Smooth muscle cell (in vitro differentiated cells): ENCODE data around the gene NLRX1. TPM values are rescaled to one million over a fixed set of nuclear protein-coding genes. Genes with fewer than 3 reads are reported as not detected.

Source experiments
- DNase-seq: peaks from one replicate; lab custom pipeline; 2025; ENCODE audit not compliant: unreplicated experiment; lab: John Stamatoyannopoulos, UW
- H2AFZ ChIP-seq: fragments of 200-600 bp; sonication (generic); 2 replicates; pipeline ENCODE4 v1.6.0; 2016; ENCODE audit warnings: antibody characterized with exemption, low read depth, mild to moderate bottlenecking
- H3F3A ChIP-seq: fragments of 200-600 bp; sonication (generic); 2 replicates; pipeline ENCODE4 v1.6.0; 2017; ENCODE audit warnings: antibody characterized with exemption, low read depth
- H3K27ac ChIP-seq: fragments of 200-600 bp; sonication (generic); 2 replicates; pipeline ENCODE4 v1.5.1; 2016; ENCODE audit warnings: low read depth, mild to moderate bottlenecking
- H3K27me3 ChIP-seq: fragments of 200-600 bp; sonication (generic); 2 replicates; pipeline ENCODE4 v1.6.1; 2016; ENCODE audit warnings: low read depth, mild to moderate bottlenecking
- H3K36me3 ChIP-seq: fragments of 200-600 bp; sonication (generic); 2 replicates; pipeline ENCODE4 v1.5.1; 2016; ENCODE audit warnings: low read depth
- H3K4me1 ChIP-seq: fragments of 200-600 bp; sonication (generic); 2 replicates; pipeline ENCODE4 v1.5.1; 2016; ENCODE audit warnings: low read depth
- H3K4me2 ChIP-seq: fragments of 200-600 bp; sonication (generic); 2 replicates; pipeline ENCODE4 v1.6.0; 2016; ENCODE audit warnings: mild to moderate bottlenecking
- H3K4me3 ChIP-seq: fragments of 200-600 bp; sonication (generic); 2 replicates; pipeline ENCODE4 v1.5.1; 2016; ENCODE audit warnings: mild to moderate bottlenecking
- H3K79me2 ChIP-seq: fragments of 200-600 bp; sonication (generic); 2 replicates; pipeline ENCODE4 v1.6.0; 2016; ENCODE audit warnings: low read depth, mild to moderate bottlenecking
- H3K9ac ChIP-seq: fragments of 200-600 bp; sonication (generic); 2 replicates; pipeline ENCODE4 v1.6.0; 2016; ENCODE audit warnings: low read depth
- H3K9me3 ChIP-seq: fragments of 200-600 bp; sonication (generic); replicated peaks from 2 replicates; pipeline ENCODE4 v1.5.1; 2016; ENCODE audit warnings: low read depth
- H4K20me1 ChIP-seq: fragments of 200-600 bp; sonication (generic); 2 replicates; pipeline ENCODE4 v1.6.0; 2016; ENCODE audit warnings: low read depth
- WGBS: methylation state at CpG from one replicate; pipeline ENCODE4 v1.1.7; 2016; ENCODE audit warnings: low lambda C conversion rate; 5-methylcytosine and 5-hydroxymethylcytosine counted together
- polyA plus RNA-seq: library from polyadenylated mRNA; unstranded; fragments of >200 nt; fragmentation: Nextera tagmentation; extraction: Ambion mirVana; gene quantifications from 2 replicates; pipeline ENCODE4 v1.2.1, GENCODE V29; 2016
- total RNA-seq: library from RNA; depleted of rRNA; stranded (reverse); fragments of >200 nt; gene quantifications from 2 replicates; pipeline ENCODE4 v1.2.3, GENCODE V29; 2014
- TF ChIP-seq, protein P1 (sequence below): fragments of 200-600 bp; sonication (generic); IDR thresholded peaks from 2 replicates; pipeline ENCODE4 v1.5.1; 2017; ENCODE audit warnings: borderline replicate concordance, mild to moderate bottlenecking, antibody characterized with exemption; ENCODE audit not compliant: insufficient read depth, poor library complexity, severe bottlenecking

The NLRX1 gene
- total and polyA plus RNA-seq, 2 experiments from 2014 or later, result 13.0 to 18.7 TPM

DNA sequence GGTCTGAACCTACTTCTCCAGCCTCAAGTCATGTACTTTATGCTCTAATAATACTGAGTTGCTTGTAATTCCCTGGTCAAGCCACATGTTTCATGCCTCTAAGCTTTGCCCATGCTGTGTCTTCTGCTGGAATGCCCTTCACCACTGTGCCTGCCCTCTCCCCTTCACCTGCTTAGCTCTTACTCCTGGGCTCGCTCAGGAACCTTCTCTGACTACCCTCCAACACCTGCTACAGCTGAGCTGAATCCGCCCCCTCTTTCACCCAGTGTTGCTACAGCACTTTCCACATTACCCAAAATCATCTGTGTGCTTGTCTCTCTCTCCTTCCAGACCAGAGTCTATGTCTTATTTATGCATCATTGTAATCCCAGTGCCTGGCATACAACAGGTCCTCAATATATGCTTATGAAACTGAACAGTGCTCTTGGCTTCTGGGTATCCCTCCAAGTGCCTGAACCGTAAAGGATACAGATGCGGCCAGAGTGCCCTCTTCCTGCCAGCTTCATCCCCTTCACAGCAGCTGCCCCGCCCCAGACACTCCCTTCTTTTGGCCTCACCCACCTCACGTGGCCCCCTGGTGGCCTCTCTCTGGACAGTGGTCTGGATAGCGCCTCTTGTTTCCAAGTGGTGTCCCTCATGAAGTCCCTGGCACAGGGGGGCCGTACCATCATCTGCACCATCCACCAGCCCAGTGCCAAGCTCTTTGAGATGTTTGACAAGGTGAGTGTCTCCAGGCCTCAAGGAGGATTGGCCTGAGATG is 12.6 kb upstream of the NLRX1 start:
- Histone ChIP-seq H3K27ac (no peak overlapping the region), H3K4me2 (no peak overlapping the region), H3K27me3 (no peaks in the 10 kb centered on the region), H3K79me2 (no peaks in the 10 kb centered on the region), H3K4me1 (no peaks in the 10 kb centered on the region), H3K4me3 (no peak overlapping the region), H2AFZ (no peak overlapping the region), H3K36me3 (no peaks in the 10 kb centered on the region), H3F3A (no peaks in the 10 kb centered on the region), H3K9me3 (no peaks in the 10 kb centered on the region), H3K9ac (no peak overlapping the region), H4K20me1 (no peaks in the 10 kb centered on the region)
- DNase-seq, result no peak
- TF ChIP-seq, protein P1, sequence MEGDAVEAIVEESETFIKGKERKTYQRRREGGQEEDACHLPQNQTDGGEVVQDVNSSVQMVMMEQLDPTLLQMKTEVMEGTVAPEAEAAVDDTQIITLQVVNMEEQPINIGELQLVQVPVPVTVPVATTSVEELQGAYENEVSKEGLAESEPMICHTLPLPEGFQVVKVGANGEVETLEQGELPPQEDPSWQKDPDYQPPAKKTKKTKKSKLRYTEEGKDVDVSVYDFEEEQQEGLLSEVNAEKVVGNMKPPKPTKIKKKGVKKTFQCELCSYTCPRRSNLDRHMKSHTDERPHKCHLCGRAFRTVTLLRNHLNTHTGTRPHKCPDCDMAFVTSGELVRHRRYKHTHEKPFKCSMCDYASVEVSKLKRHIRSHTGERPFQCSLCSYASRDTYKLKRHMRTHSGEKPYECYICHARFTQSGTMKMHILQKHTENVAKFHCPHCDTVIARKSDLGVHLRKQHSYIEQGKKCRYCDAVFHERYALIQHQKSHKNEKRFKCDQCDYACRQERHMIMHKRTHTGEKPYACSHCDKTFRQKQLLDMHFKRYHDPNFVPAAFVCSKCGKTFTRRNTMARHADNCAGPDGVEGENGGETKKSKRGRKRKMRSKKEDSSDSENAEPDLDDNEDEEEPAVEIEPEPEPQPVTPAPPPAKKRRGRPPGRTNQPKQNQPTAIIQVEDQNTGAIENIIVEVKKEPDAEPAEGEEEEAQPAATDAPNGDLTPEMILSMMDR, result peak; percentile 4
- WGBS, result 61% methylated on average over 8 of the region's 8 CpGs

DNA sequence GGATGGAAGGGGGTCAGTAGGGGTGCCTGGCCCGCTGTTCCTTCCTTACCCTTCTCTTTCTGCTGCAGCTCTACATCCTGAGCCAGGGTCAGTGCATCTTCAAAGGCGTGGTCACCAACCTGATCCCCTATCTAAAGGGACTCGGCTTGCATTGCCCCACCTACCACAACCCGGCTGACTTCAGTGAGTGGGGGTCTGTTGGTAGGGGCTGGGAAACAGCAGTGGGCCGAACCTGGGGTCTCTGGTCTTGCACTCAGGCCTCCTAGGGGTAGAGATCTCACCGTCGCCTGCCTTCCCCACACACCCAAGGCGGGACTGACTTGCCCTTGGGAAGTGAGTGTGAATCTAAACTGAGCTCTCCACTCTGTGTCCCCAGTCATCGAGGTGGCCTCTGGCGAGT is 12.0 kb upstream of the NLRX1 start:
- H3K4me1 ChIP-seq, result no peaks in the 10 kb centered on the region
- no peak overlapping the region for H3K4me2 ChIP-seq
- H3K36me3 ChIP-seq, result no peaks in the 10 kb centered on the region
- 89% methylated on average over 10 of the region's 10 CpGs for WGBS
- no peak for DNase-seq
- H3F3A ChIP-seq, result no peaks in the 10 kb centered on the region
- no peaks in the 10 kb centered on the region for H3K79me2 ChIP-seq
- no peak overlapping the region for H3K9ac ChIP-seq
- no peak overlapping the region for H3K4me3 ChIP-seq
- no peak overlapping the region for H3K27ac ChIP-seq
- H4K20me1 ChIP-seq, result no peaks in the 10 kb centered on the region
- no peak overlapping the region for H2AFZ ChIP-seq
- H3K27me3 ChIP-seq, result no peaks in the 10 kb centered on the region
- no peaks in the 10 kb centered on the region for H3K9me3 ChIP-seq
- TF ChIP-seq, protein P1, result no peak

DNA sequence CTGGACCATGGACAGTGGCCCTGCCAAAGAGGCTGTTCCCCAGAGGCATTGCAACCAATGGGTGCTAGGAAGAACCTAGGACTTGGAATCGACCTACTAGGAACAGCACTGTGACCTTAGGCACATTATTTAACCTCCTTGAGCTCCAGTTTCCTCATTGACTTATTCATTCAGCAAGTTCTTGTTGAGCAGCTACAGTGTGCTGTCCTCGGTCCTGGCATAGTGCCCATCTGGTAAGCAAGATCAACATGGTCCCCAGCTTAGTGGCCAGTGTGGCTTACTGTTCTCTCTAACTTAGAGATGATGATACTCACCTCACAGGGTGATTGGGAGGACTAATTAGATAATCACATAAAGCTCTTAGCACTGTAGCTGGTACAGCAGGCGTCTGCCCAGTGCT is 11.5 kb upstream of the NLRX1 start:
- WGBS, result 66% methylated on average over 3 of the region's 3 CpGs
- DNase-seq, result no peak
- Histone ChIP-seq H3K4me2 (no peak overlapping the region), H4K20me1 (no peaks in the 10 kb centered on the region), H3K9ac (no peak overlapping the region), H3K4me3 (no peak overlapping the region), H3K36me3 (no peaks in the 10 kb centered on the region), H3K9me3 (no peaks in the 10 kb centered on the region), H3K27me3 (no peaks in the 10 kb centered on the region), H3K27ac (no peak overlapping the region), H2AFZ (no peak overlapping the region), H3F3A (no peaks in the 10 kb centered on the region), H3K79me2 (no peaks in the 10 kb centered on the region), H3K4me1 (no peaks in the 10 kb centered on the region)
- TF ChIP-seq, protein P1, result no peak

DNA sequence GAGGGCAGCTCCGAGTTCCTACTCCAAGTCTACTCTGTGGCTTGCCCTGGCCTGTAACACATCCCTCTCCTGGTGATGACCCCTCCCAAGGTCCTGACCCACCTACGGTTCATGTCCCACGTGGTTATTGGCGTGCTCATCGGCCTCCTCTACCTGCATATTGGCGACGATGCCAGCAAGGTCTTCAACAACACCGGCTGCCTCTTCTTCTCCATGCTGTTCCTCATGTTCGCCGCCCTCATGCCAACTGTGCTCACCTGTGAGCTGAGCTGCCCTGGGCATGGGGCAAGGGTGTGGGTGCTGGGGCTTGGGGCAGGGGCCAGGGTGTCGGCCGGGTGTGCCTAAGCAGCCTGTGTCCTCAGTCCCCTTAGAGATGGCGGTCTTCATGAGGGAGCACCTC is 10.1 kb upstream of the NLRX1 start:
- no peak overlapping the region for H3K9ac ChIP-seq
- TF ChIP-seq, protein P1, result no peak
- no peaks in the 10 kb centered on the region for H4K20me1 ChIP-seq
- H3K27ac ChIP-seq, result no peak overlapping the region
- no peak for DNase-seq
- H3K27me3 ChIP-seq, result no peaks in the 10 kb centered on the region
- no peak overlapping the region for H3K4me2 ChIP-seq
- H2AFZ ChIP-seq, result no peak overlapping the region
- no peaks in the 10 kb centered on the region for H3K9me3 ChIP-seq
- no peak overlapping the region for H3K4me3 ChIP-seq
- no peaks in the 10 kb centered on the region for H3F3A ChIP-seq
- no peaks in the 10 kb centered on the region for H3K79me2 ChIP-seq
- no peaks in the 10 kb centered on the region for H3K36me3 ChIP-seq
- H3K4me1 ChIP-seq, result no peaks in the 10 kb centered on the region
- 95% methylated on average over 13 of the region's 13 CpGs for WGBS
